Upper lobe of left lung (tissue), 4 donors: ENCODE data around the gene SLC28A1.

Experiments
- CTCF ChIP-seq, 6 experiments: fragments of 450-650 bp in 4 of 6; fragments of 200-600 bp in 2 of 6; sonication (generic) in 2 of 6; IDR thresholded peaks; one replicate each; pipeline ENCODE4 v1.5.1; 2016 to 2019; ENCODE audit warnings: antibody characterized with exemption in 6 of 6
- EP300 ChIP-seq, 4 donors: sonication (generic); formaldehyde crosslinking; IDR thresholded peaks; one replicate each; pipeline ENCODE4 v1.5.1; 2017; ENCODE audit warnings: antibody characterized with exemption in 4 of 4, control low read depth in 2 of 4
- POLR2A ChIP-seq, 4 donors: fragments of 450-650 bp; IDR thresholded peaks; one replicate each; pipeline ENCODE4 v1.5.1; 2016 to 2017; ENCODE audit warnings: antibody characterized with exemption in 4 of 4, mild to moderate bottlenecking in 2 of 4
- POLR2AphosphoS5 ChIP-seq, 2 donors: sonication (generic); formaldehyde crosslinking; IDR thresholded peaks; one replicate each; pipeline ENCODE4 v1.5.1; 2017; ENCODE audit warnings: antibody characterized with exemption in 2 of 2

GRCh38 chr15:84982301-84982920 lies 97.9 kb downstream of the SLC28A1 start:
- TF ChIP-seq EP300 (IDR thresholded peaks at IDR 0.05) = no peak
- TF ChIP-seq CTCF (IDR thresholded peaks at IDR 0.05) = peak in 1 of 6 experiments; percentile 5
- TF ChIP-seq POLR2A (IDR thresholded peaks at IDR 0.05) = peak in 2 of 4 donors; percentile 16 to 20
- TF ChIP-seq POLR2AphosphoS5 (IDR thresholded peaks at IDR 0.05) = peak; percentile 15 to 43
